GM13976 (cell line): Measurements from ENCODE around the gene N4BP3.
A peak's percentile ranks its signal among the peaks of the same experiment; 100 is the strongest.

Source experiments
- DNase-seq: peaks from one replicate; pipeline ENCODE4 v3.0.0; 2012; ENCODE audit warnings: low spot score
- CTCF ChIP-seq: IDR thresholded peaks from 2 replicates; pipeline ENCODE4 v1.5.1; 2012; ENCODE audit warnings: borderline replicate concordance, mild to moderate bottlenecking; ENCODE audit not compliant: insufficient read depth; ENCODE audit errors: extremely low read depth, missing control alignments, control extremely low read depth
- in situ Hi-C: fragments of 300-500 bp; cut with MboI; formaldehyde crosslinking; loops from one replicate; pipeline ENCODE4 v1.12.0; 2022; ENCODE audit warnings: low sequenced_read_pairs, mixed read lengths, inconsistent platforms; ENCODE audit not compliant: unreplicated experiment

Gene N4BP3

GRCh38 chr5:178094345-178094744, 19.0 kb upstream of the N4BP3 start:
- DNase-seq = no peak
- no peak for TF ChIP-seq CTCF
- in situ Hi-C loops = no loop called here

GRCh38 chr5:178098685-178099084, 14.6 kb upstream of the N4BP3 start:
- in situ Hi-C loops = no loop called here
- no peak for DNase-seq
- TF ChIP-seq CTCF = no peak

GRCh38 chr5:178103612-178104011, 9.7 kb upstream of the N4BP3 start:
- TF ChIP-seq CTCF = no peak
- no peak for DNase-seq
- in situ Hi-C loops = no loop called here

- in situ Hi-C loops = no loop called here
- DNase-seq = no peak
- TF ChIP-seq CTCF = no peak
These were observed 8.8 kb upstream of the N4BP3 start for GRCh38 chr5:178104492-178104891.

GRCh38 chr5:178106086-178106485, 7.2 kb upstream of the N4BP3 start:
- in situ Hi-C loops = no loop called here
- DNase-seq = no peak
- TF ChIP-seq CTCF = no peak

GRCh38 chr5:178106556-178107239, 6.6 kb upstream of the N4BP3 start:
- in situ Hi-C loops = no loop called here
- no peak for TF ChIP-seq CTCF
- DNase-seq = peak; percentile 48

GRCh38 chr5:178107756-178108310, 5.5 kb upstream of the N4BP3 start:
- in situ Hi-C loops = no loop called here
- peak; percentile 17 for DNase-seq
- no peak for TF ChIP-seq CTCF
